Skin of body (tissue), 2 donors: ENCODE results near the gene SERPINB5. TPM values are rescaled to one million over a fixed set of nuclear protein-coding genes. Genes with fewer than 3 reads are reported as not detected.

Source experiments
- DNase-seq: peaks from one replicate; lab custom pipeline; 2025; lab: John Stamatoyannopoulos, UW
- total RNA-seq: library from RNA; depleted of rRNA; stranded (reverse); fragments of >200 nt; gene quantifications from one replicate; pipeline ENCODE4 v1.2.3, GENCODE V29; 2014

The SERPINB5 gene
- total RNA-seq, 1 donor from 2014 or later: 130 TPM

GRCh38 chr18:63467699-63468098 lies 9.1 kb upstream of the SERPINB5 start:
- no peak for DNase-seq

- no peak for DNase-seq
Observed at GRCh38 chr18:63468575-63468974, 8.2 kb upstream of the SERPINB5 start.

- no peak for DNase-seq
Observed at GRCh38 chr18:63470751-63471150, 6.0 kb upstream of the SERPINB5 start.

GRCh38 chr18:63472380-63472779 lies 4.4 kb upstream of the SERPINB5 start:
- DNase-seq: no peak

- no peak for DNase-seq
Observed at GRCh38 chr18:63477200-63477599, 442 bp downstream of the SERPINB5 start.

GRCh38 chr18:63477968-63478367 lies 1.2 kb downstream of the SERPINB5 start:
- no peak for DNase-seq

GRCh38 chr18:63479826-63480225 lies 3.1 kb downstream of the SERPINB5 start:
- no peak for DNase-seq

GRCh38 chr18:63480476-63480875 lies 3.7 kb downstream of the SERPINB5 start:
- no peak for DNase-seq

- no peak for DNase-seq
Observed at GRCh38 chr18:63480915-63481314, 4.2 kb downstream of the SERPINB5 start.

GRCh38 chr18:63487676-63488075 lies 10.9 kb downstream of the SERPINB5 start:
- DNase-seq: no peak

- DNase-seq: peak; percentile 62
Observed at GRCh38 chr18:63488160-63488559, 11.4 kb downstream of the SERPINB5 start.

- DNase-seq: no peak
Observed at GRCh38 chr18:63492851-63493250, 16.1 kb downstream of the SERPINB5 start.

- DNase-seq: no peak
Observed at GRCh38 chr18:63495675-63496074, 18.9 kb downstream of the SERPINB5 start.

- DNase-seq: no peak
Observed at GRCh38 chr18:63505566-63506335, 29.0 kb downstream of the SERPINB5 start.

GRCh38 chr18:63506336-63506646 lies 29.5 kb downstream of the SERPINB5 start:
- no peak for DNase-seq

GRCh38 chr18:63508596-63508995 lies 31.8 kb downstream of the SERPINB5 start:
- DNase-seq: no peak

GRCh38 chr18:63511285-63511684 lies 34.5 kb downstream of the SERPINB5 start:
- DNase-seq: peak; percentile 6

- DNase-seq: no peak
Observed at GRCh38 chr18:63514326-63514725, 37.6 kb downstream of the SERPINB5 start.

GRCh38 chr18:63514888-63515678 lies 38.3 kb downstream of the SERPINB5 start:
- DNase-seq: no peak

GRCh38 chr18:63515801-63516200 lies 39.0 kb downstream of the SERPINB5 start:
- no peak for DNase-seq

- peak; percentile 74 for DNase-seq
Observed at GRCh38 chr18:63518178-63519012, 41.6 kb downstream of the SERPINB5 start.
